Measurements from ENCODE around the gene NUMA1. TPM values are rescaled to one million over a fixed set of nuclear protein-coding genes. Genes with fewer than 3 reads are reported as not detected.

NUMA1 gene
- total RNA-seq, 1 donor from 2014 or later, result 207 TPM

- H3K36me3 Mint-ChIP-seq (ENCODE audit: unreplicated experiment), result no peaks in the 10 kb centered on the region
- no peak overlapping the region for H3K27ac Mint-ChIP-seq (ENCODE audit: unreplicated experiment)
- peaks cover 2% of the 10 kb centered on the region for H3K27me3 Mint-ChIP-seq (ENCODE audit: unreplicated experiment)
Measured at GRCh38 chr11:72039856-72040401, 40.4 kb downstream of the NUMA1 start.

GRCh38 chr11:72039031-72039855 is 41.1 kb downstream of the NUMA1 start:
- Mint-ChIP-seq H3K27me3 (ENCODE audit: unreplicated experiment) (peaks cover 2% of the 10 kb centered on the region), H3K9me3 (ENCODE audit: unreplicated experiment) (peaks cover 3% of the 10 kb centered on the region), H3K36me3 (ENCODE audit: unreplicated experiment) (no peaks in the 10 kb centered on the region), H3K4me1 (ENCODE audit: low read depth, unreplicated experiment) (peaks cover 24% of the 10 kb centered on the region), H3K4me3 (ENCODE audit: unreplicated experiment) (no peak overlapping the region), H3K27ac (ENCODE audit: unreplicated experiment) (no peak overlapping the region)
- DNase-seq, result no peak
- TF ChIP-seq CTCF (IDR thresholded peaks at IDR 0.05; ENCODE audit: partially characterized antibody, unreplicated experiment), result no peak

More at GRCh38 chr11:72039856-72040401, 40.4 kb downstream of the NUMA1 start:
- no peak for DNase-seq
- Mint-ChIP-seq H3K9me3 (ENCODE audit: unreplicated experiment) (peaks cover 3% of the 10 kb centered on the region), H3K4me1 (ENCODE audit: low read depth, unreplicated experiment) (peaks cover 24% of the 10 kb centered on the region), H3K4me3 (ENCODE audit: unreplicated experiment) (no peak overlapping the region)
- no peak for TF ChIP-seq CTCF (IDR thresholded peaks at IDR 0.05; ENCODE audit: partially characterized antibody, unreplicated experiment)

GRCh38 chr11:72038491-72038890 is 41.9 kb downstream of the NUMA1 start:
- no peak for DNase-seq
- Mint-ChIP-seq H3K4me1 (ENCODE audit: low read depth, unreplicated experiment) (peaks cover 24% of the 10 kb centered on the region), H3K9me3 (ENCODE audit: unreplicated experiment) (peaks cover 3% of the 10 kb centered on the region), H3K27ac (ENCODE audit: unreplicated experiment) (peak overlapping the region; percentile 65), H3K27me3 (ENCODE audit: unreplicated experiment) (peaks cover 2% of the 10 kb centered on the region), H3K36me3 (ENCODE audit: unreplicated experiment) (no peaks in the 10 kb centered on the region), H3K4me3 (ENCODE audit: unreplicated experiment) (no peak overlapping the region)
- TF ChIP-seq CTCF (IDR thresholded peaks at IDR 0.05; ENCODE audit: partially characterized antibody, unreplicated experiment), result no peak

GRCh38 chr11:72037554-72038311 is 42.6 kb downstream of the NUMA1 start:
- Mint-ChIP-seq H3K27ac (ENCODE audit: unreplicated experiment) (peak overlapping the region; percentile 65), H3K36me3 (ENCODE audit: unreplicated experiment) (no peaks in the 10 kb centered on the region), H3K4me3 (ENCODE audit: unreplicated experiment) (no peak overlapping the region), H3K27me3 (ENCODE audit: unreplicated experiment) (peaks cover 2% of the 10 kb centered on the region), H3K9me3 (ENCODE audit: unreplicated experiment) (peaks cover 3% of the 10 kb centered on the region), H3K4me1 (ENCODE audit: low read depth, unreplicated experiment) (peaks cover 24% of the 10 kb centered on the region)
- no peak for TF ChIP-seq CTCF (IDR thresholded peaks at IDR 0.05; ENCODE audit: partially characterized antibody, unreplicated experiment)
- no peak for DNase-seq

All from glutamatergic neuron (in vitro differentiated cells).